ENCODE data around the gene DDX49. TPM values are rescaled to one million over a fixed set of nuclear protein-coding genes. Genes with fewer than 3 reads are reported as not detected.

DDX49 gene, protein sequence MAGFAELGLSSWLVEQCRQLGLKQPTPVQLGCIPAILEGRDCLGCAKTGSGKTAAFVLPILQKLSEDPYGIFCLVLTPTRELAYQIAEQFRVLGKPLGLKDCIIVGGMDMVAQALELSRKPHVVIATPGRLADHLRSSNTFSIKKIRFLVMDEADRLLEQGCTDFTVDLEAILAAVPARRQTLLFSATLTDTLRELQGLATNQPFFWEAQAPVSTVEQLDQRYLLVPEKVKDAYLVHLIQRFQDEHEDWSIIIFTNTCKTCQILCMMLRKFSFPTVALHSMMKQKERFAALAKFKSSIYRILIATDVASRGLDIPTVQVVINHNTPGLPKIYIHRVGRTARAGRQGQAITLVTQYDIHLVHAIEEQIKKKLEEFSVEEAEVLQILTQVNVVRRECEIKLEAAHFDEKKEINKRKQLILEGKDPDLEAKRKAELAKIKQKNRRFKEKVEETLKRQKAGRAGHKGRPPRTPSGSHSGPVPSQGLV
- 10 to 100 TPM; 33.7 to 54.4 TPM for total RNA-seq

DNA sequence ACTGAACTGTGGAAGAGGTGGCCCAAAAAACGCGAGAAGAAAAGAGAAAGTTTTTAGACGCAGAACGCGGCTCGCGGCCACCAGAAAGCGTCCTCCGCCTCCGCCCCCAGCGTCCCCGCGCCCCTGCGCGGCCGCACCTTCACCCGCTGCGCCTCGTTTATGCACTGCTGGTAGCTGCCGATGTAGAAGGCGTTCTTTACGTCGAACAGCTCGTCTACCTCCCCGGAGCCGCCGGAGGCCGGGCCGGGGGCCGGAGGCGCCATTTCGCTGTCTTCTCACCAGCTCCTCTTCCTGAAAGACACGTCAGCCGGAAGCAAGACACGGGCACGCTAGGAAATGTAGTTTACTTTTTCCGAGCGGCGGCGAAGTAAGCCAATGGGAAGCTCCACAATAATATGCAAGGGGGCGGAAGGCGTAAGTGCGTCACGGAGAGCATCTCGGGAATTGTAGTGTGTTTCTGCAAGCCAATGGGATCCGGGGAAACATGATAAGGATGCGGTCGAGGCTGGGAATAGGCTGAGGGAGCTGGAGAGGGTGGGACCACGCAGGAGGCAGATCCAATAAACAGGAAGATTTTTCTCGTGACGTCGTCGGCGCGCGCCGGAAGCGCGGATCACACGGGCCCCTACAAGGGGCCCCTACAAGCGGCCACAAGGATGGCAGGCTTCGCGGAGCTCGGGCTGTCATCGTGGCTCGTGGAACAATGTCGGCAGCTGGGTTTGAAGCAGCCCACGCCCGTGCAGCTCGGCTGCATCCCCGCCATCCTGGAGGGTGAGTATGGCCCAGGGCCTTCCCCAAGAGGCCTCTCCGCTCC, at the start of gene DDX49, which contains the start of gene COPE:
TSS of gene DDX49 (plus strand) at position 630 of the 814 bp plus-strand sequence. CDS start at position 657, 27 bp downstream.
TSS of gene COPE (minus strand) at position 302 of the 814 bp plus-strand sequence. CDS start at position 263, 39 bp downstream.
- Mint-ChIP-seq H3K27ac (peak within 1 kb of the TSS; percentile 95), H3K4me3 (peak within 1 kb of the TSS; percentile 90), H3K27me3 (no peaks in the 10 kb centered on the region), H3K9me3 (no peaks in the 10 kb centered on the region), H3K4me1 (no peaks in the 10 kb centered on the region), H3K36me3 (ENCODE audit: low read depth) (peaks cover 89% of the 10 kb centered on the region)
- peak; percentile 98 for ATAC-seq (replicated peaks)

DNA sequence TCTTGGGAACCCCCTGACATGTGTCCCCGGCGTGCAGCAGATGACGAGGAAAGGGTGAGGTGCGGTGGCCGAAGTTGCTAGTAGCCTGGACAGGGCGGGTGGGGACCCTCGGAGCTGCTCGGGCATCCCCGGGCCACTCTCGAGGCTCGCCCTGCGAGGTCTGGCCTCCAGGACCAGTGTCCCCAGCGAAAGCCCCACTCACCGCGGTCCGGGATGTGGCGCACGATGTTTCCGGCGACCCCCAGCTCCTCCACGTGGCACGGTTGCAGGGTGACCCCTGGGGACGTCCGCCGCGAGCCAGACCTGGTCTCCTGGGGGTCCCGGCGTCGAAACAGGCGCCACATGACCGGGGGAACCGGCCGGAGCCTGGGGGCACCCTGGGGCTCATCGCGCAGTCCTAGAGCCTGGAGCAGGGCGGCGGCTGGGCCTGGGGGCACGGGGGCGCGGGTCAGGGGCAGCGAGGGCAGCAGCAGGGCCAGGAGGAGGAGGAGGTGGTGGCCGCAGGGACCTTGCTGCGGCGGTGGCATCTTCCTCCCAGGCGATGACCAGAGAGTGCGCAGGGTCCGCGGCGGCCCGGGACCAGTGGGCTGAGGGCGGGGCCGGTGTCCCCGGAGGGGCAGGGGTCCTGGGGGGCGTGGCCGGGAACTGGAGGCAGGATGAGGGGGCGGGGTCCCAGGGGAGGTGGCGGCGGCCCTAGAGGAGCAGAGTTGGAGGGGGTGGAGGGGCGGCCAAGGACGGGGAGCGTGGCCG, 49.6 kb upstream of the DDX49 start:
- H3K4me1 Mint-ChIP-seq: no peaks in the 10 kb centered on the region
- H3K27me3 Mint-ChIP-seq: no peaks in the 10 kb centered on the region
- no peak for ATAC-seq (replicated peaks)

DNA sequence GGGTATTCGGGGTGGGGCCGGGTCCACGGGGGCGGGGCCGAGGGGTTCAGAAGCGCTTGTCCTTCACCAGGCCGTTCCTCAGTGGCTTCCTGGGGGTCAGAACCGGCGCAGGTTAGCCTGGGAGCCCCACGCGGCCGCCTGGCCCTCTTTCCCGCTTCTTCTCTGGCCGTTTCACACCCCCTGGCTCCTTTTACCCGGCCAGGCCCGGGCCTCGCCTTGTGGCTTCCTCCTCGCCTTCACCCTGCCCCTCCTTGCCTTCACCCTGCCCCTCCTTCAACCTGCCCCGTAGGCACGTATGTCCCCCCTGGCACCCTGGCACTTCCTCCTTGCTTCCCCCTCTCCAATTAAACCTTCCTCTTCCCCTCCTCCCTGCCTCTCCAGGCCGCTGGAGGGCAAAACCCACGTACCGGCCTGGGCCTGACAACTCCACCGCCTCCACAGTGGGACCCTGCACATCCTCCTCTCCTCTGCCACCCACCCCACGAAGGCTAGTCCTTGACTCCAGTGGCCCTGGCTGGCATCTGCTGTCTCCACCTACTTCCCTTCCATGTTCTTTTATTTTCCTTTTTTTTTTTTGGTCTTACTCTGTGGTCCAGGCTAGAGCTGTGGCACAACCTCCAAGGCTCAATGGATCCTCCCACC, 48.9 kb upstream of the DDX49 start:
- H3K27me3 Mint-ChIP-seq: no peaks in the 10 kb centered on the region
- peak overlapping the region; percentile 17 for H3K4me3 Mint-ChIP-seq
- H3K27ac Mint-ChIP-seq: peak overlapping the region; percentile 61
- H3K36me3 Mint-ChIP-seq (ENCODE audit: low read depth): peaks cover 34% of the 10 kb centered on the region
- no peaks in the 10 kb centered on the region for H3K9me3 Mint-ChIP-seq
- no peaks in the 10 kb centered on the region for H3K4me1 Mint-ChIP-seq
- no peak for ATAC-seq (replicated peaks)

More for the DNA sequence above, 49.6 kb upstream of the DDX49 start:
- Mint-ChIP-seq H3K4me3 (no peak overlapping the region), H3K27ac (no peak overlapping the region), H3K36me3 (ENCODE audit: low read depth) (peaks cover 41% of the 10 kb centered on the region), H3K9me3 (no peaks in the 10 kb centered on the region)

DNA sequence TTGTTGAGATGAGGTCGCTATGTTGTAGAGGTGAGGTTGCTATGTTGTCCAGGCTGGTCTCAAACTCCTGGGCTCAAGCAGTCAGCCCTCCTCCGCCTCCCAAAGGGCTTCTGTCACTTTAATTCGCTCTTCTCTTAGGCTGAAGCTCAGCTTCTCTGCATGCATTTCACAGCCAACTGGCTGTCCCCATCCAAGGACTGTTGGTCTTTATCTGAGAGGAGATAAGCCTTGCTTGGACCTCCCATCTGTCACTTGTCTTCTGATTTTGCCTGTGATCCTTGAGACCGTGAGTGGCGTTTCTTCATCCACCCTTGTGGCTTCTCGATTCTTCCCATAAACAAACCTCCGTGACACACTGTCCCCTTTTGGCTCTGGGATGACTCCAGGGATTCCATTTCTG, 48.0 kb upstream of the DDX49 start:
- H3K4me3 Mint-ChIP-seq: no peak overlapping the region
- H3K36me3 Mint-ChIP-seq (ENCODE audit: low read depth): peaks cover 25% of the 10 kb centered on the region
- H3K9me3 Mint-ChIP-seq: no peaks in the 10 kb centered on the region
- no peak for ATAC-seq (replicated peaks)
- peak overlapping the region; percentile 61 for H3K27ac Mint-ChIP-seq
- no peaks in the 10 kb centered on the region for H3K4me1 Mint-ChIP-seq
- H3K27me3 Mint-ChIP-seq: no peaks in the 10 kb centered on the region

DNA sequence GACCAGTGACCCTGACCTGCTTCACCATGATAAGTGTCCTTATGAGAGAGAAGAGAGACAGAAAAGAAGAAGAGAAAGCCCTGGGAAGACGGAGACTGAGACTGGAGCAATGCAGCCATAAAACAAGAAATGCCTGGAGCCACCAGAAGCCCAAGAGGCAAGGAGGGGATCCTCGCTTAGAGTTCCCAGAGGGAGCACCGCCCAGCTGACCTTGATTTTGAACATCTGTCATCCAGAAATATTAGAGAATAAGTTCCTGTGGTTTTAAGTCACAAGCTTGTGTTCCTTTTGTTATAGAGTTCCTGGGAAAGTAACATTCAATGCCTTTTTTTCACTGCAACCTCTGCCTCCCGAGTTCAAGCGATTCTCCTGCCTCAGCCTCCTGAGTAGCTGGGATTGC, 43.8 kb upstream of the DDX49 start:
- Mint-ChIP-seq H3K27me3 (no peaks in the 10 kb centered on the region), H3K4me3 (no peak overlapping the region), H3K9me3 (no peaks in the 10 kb centered on the region), H3K27ac (no peak overlapping the region), H3K4me1 (no peaks in the 10 kb centered on the region), H3K36me3 (ENCODE audit: low read depth) (peaks cover 4% of the 10 kb centered on the region)
- ATAC-seq (replicated peaks): no peak

DNA sequence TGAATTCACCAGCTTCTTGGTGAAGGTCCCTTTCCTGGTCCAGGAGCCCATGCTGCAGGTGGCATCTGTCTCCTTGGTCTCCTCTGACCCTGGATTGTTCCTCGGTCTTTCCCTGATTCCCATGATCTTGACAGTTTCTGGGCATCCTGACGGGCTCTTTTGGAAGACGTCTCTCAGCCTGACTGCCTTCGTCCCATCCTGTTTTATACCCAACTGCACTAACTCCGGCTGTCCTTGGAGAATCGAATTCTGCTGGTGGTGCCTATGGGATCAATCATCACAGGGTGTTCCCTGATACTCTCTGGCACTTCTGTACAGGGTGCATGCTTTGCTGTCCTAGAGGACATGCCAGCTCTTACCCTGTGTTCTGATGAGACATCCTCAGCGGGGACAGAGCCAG, 42.6 kb upstream of the DDX49 start:
- Mint-ChIP-seq H3K4me3 (no peak overlapping the region), H3K27ac (no peak overlapping the region), H3K27me3 (no peaks in the 10 kb centered on the region), H3K4me1 (no peaks in the 10 kb centered on the region), H3K36me3 (ENCODE audit: low read depth) (no peaks in the 10 kb centered on the region), H3K9me3 (no peaks in the 10 kb centered on the region)
- no peak for ATAC-seq (replicated peaks)

DNA sequence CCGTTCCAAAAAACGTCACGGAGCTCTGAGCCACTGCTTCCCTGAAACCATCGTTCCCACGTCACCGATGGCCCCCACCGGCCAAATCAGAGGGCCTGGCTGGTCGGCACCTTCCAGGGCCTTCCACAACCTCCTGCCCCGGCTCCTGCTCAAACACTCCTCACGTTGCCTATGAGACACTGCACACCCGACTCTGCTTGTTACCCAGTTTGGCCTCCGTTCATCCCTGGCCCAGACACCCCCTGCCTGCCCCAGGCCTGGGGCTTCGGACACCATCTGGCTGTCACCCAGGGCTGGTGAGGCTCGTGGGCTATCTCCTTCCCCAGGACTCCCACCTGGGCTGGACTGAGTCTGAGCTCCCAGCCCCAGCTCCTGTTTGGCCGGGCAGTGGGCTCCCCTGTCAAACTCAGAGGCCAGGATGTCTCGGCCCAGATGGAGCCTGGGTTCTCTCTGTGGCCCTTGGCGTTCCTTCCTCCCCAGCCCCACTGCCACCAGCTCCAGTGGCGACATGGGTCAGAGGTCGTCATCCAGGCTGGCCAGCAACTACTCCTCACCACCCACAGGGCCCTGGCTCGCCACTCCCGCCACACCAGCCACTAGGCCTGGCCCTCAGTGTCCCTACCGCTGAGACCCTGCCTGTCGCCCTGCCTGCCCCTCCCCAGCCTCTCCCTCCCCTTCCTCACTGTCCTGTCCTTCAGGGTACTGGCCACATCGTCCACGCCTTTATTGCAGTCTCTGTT, 41.3 kb upstream of the DDX49 start:
- H3K27ac Mint-ChIP-seq: no peak overlapping the region
- ATAC-seq (replicated peaks): no peak
- H3K4me1 Mint-ChIP-seq: no peaks in the 10 kb centered on the region
- no peaks in the 10 kb centered on the region for H3K27me3 Mint-ChIP-seq
- no peaks in the 10 kb centered on the region for H3K9me3 Mint-ChIP-seq
- H3K4me3 Mint-ChIP-seq: no peak overlapping the region
- no peaks in the 10 kb centered on the region for H3K36me3 Mint-ChIP-seq (ENCODE audit: low read depth)

DNA sequence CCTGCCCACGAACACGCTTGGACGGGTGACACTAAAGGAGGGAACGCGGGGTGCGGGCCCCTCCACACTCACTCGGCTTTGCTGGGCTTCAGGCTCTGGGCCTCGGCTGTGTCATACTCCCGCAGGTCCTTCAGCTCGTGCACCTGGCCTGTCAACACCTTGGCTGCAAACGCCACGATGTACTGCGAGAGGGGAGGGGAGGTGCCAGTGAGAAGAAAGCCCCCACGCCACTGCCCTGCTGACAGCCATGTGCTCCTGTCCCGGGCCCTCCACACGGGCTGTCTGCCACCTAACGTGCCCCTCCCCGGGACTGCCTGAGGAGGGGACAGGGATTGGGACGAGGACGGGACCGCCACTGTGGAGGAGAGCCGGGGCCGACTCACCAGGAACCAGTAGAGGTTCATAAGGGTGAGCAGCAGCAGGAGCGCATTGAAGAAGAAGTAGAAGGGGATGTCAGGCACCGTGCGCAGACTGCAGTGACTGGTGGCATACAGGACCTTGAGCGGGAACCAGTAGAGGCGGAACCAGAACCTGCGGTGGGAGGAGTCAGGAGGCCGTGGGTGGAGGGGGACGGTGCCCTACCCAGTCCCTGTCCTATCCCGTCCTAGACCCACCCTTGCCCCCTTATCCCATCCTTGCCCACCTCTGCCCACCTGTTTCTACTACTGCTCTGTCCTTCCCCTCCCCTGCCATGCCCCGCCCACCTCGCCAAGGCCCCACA, 40.5 kb upstream of the DDX49 start:
- Mint-ChIP-seq H3K4me1 (no peaks in the 10 kb centered on the region), H3K4me3 (no peak overlapping the region)
- ATAC-seq (replicated peaks): no peak

DNA sequence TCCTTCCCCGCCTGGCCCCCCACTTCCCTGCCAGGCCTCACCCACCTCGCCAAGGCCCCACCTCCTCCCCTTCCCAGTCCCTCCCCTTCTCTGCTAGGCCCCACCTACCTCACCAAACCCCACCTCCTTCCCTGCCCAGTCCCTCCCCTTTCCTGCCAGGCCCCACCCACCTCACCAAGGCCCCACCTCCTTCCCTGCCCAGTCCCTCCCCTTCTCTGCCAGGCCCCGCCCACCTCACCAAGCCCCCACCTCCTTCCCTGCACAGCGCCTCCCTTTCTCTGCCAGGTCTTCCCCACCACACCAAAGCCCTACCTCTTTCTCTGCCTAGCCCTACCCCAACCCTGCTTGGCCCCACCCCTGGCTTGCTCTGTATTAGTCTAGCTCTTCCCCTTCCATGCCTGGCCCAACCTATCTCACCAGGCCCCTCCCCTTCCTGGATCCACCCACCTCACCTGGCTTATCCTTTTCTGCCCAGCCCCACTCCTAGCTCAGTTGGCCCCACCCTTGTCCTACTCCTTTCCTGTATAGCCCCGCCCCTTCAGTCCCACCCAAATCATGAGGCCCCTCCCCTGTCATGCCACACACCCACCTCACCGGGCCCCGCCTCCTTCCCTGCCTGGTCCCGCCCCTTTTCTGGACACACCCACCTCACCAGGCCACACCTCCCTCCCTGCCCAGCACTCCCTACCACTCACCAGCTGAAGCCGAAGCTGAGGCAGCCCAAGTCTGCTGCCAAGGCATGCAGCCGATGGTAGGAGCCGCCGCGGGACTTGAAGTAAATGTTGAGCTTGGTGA, 39.7 kb upstream of the DDX49 start:
- no peaks in the 10 kb centered on the region for H3K27me3 Mint-ChIP-seq
- H3K9me3 Mint-ChIP-seq: no peaks in the 10 kb centered on the region
- H3K4me3 Mint-ChIP-seq: no peak overlapping the region
- no peaks in the 10 kb centered on the region for H3K36me3 Mint-ChIP-seq (ENCODE audit: low read depth)
- H3K4me1 Mint-ChIP-seq: no peaks in the 10 kb centered on the region
- peak; percentile 59 for ATAC-seq (replicated peaks)
- H3K27ac Mint-ChIP-seq: no peak overlapping the region

More for the DNA sequence above, 40.5 kb upstream of the DDX49 start:
- H3K27ac Mint-ChIP-seq: no peak overlapping the region
- H3K36me3 Mint-ChIP-seq (ENCODE audit: low read depth): no peaks in the 10 kb centered on the region
- H3K9me3 Mint-ChIP-seq: no peaks in the 10 kb centered on the region
- no peaks in the 10 kb centered on the region for H3K27me3 Mint-ChIP-seq

DNA sequence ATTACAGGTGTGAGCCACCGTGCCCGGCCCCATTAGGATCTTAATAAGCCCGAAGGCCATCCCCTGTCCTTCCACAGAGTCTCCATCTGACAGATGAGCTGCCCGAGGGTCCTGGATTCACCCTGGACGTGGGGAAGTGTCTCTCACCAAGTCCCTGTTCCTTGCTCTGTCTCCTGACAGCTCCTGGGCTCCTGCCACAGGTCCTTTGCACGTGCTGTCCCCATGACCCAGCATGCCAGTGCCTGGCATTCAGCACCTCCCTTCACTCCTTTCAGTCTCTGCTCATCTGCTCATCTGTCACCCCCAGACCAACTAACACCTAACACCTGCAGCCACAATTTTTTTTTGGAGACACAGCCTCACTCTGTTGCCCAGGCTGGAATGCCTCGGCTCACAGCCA, 38.0 kb upstream of the DDX49 start:
- no peak overlapping the region for H3K27ac Mint-ChIP-seq
- no peaks in the 10 kb centered on the region for H3K27me3 Mint-ChIP-seq
- no peaks in the 10 kb centered on the region for H3K4me1 Mint-ChIP-seq
- no peak for ATAC-seq (replicated peaks)
- no peaks in the 10 kb centered on the region for H3K36me3 Mint-ChIP-seq (ENCODE audit: low read depth)
- H3K9me3 Mint-ChIP-seq: no peaks in the 10 kb centered on the region
- H3K4me3 Mint-ChIP-seq: no peak overlapping the region

DNA sequence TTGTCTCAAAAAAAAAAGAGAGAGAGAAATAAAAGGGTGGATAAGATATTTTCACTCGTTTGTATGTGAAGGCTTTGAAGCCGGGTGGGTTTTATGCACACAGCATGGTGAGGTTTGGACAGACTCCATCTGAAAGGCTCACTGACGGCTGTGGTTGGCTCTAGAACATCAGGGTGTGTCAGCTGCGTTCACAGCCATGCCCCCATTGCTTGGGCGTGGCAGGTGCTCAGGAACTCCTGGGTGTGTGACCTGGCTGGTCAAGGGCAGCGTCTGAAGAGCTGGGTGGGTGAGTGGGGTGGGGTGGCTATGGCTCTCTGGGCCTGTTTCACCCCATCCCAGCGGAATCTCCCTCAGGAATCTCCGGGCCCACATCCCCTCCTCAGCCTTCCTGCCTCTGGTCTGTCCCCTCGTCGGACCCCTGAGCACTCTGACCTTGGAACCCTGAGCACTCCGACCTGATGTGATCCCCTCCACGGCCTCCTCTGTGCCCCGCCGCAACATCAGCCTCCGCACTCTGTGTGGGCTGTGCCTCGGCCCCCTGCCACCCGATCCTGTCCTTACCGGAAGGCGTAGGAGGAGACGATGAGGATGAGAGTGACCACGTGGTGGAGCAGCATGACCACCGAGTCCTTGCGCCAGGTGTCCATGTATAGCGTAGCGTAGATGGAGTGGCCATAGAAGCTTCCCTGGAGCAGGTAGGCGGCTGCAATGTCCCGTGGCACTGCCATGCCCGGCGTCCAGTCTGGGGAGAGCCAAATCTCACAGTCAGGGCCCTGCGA, 35.8 kb upstream of the DDX49 start:
- Mint-ChIP-seq H3K27ac (no peak overlapping the region), H3K27me3 (no peaks in the 10 kb centered on the region), H3K4me3 (no peak overlapping the region), H3K36me3 (ENCODE audit: low read depth) (no peaks in the 10 kb centered on the region), H3K9me3 (no peaks in the 10 kb centered on the region), H3K4me1 (no peaks in the 10 kb centered on the region)
- ATAC-seq (replicated peaks): no peak

DNA sequence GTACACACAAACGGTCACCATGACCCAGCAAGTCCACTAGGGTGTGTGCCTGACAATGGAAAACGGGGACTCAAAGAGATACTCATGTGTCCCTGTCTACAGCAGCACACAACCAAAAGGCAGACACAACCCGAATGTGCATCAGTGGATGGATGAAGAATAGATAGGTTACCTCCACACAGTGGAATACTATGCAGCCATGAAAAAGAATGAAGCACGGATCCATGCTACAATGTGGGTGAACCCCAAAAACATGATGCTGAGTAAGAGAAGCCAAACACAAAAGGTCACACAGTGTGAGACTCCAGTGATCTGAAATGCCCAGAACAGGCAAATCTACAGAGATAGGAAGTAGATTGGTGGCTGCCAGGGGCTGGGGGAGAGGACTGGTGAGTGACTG, 32.5 kb upstream of the DDX49 start:
- no peak for ATAC-seq (replicated peaks)
- no peak overlapping the region for H3K27ac Mint-ChIP-seq
- no peaks in the 10 kb centered on the region for H3K4me1 Mint-ChIP-seq
- no peaks in the 10 kb centered on the region for H3K36me3 Mint-ChIP-seq (ENCODE audit: low read depth)
- no peaks in the 10 kb centered on the region for H3K27me3 Mint-ChIP-seq
- H3K4me3 Mint-ChIP-seq: no peak overlapping the region
- H3K9me3 Mint-ChIP-seq: no peaks in the 10 kb centered on the region

Measured in activated T-helper 17 cell treated with anti-CD3 and anti-CD28 coated beads, Interleukin-2, amount 50 U/mL, for 72 hours (primary cell).